ENCODE results near the gene TRIM39. TPM values are rescaled to one million over a fixed set of nuclear protein-coding genes. Genes with fewer than 3 reads are reported as not detected.

Gene TRIM39
- total and polyA plus RNA-seq, 10 donors = 6.9 to 24.5 (median 17.0) TPM

- no peak for DNase-seq
- WGBS, 5 donors = 0 to 100% (median 4%) methylated on average over 1 of the region's 1 CpG
- Histone ChIP-seq H3K4me1 (no peaks in the 10 kb centered on the region), H3K36me3 (peaks cover 4 to 49% (median 33%) of the 10 kb centered on the region in 6 donors), H3K9me3 (peaks cover 24 to 76% (median 63%) of the 10 kb centered on the region in 8 donors), H3K27me3 (replicated peaks in 1 of 7) (no peaks in the 10 kb centered on the region), H3K4me3 (no peak overlapping the region), H3K27ac (no peak overlapping the region)
- intact Hi-C loops (cut with DNase I; ENCODE audit: low total_unique reads) = no loop called here
- TF ChIP-seq POLR2AphosphoS5 (IDR thresholded peaks at IDR 0.05) = no peak
- no peak for TF ChIP-seq CTCF (IDR thresholded peaks at IDR 0.05 in 8 of 11, conservative IDR thresholded peaks at IDR 0.05 in 3 of 11)
- no peak for TF ChIP-seq POLR2A (IDR thresholded peaks at IDR 0.05)
Measured at GRCh38 chr6:30287139-30287538, 39.6 kb upstream of the TRIM39 start.

- no peak for TF ChIP-seq POLR2AphosphoS5 (IDR thresholded peaks at IDR 0.05)
- no peak for TF ChIP-seq CTCF (IDR thresholded peaks at IDR 0.05 in 8 of 11, conservative IDR thresholded peaks at IDR 0.05 in 3 of 11)
- peaks cover 10 to 58% (median 43%) of the 10 kb centered on the region in 6 donors for H3K36me3 ChIP-seq
- intact Hi-C loops (cut with DNase I; ENCODE audit: low total_unique reads) = no loop called here
- H3K9me3 ChIP-seq = no peaks in the 10 kb centered on the region
- no peaks in the 10 kb centered on the region for H3K27me3 ChIP-seq (replicated peaks in 1 of 7)
- WGBS, 5 donors = 82 to 96% (median 89%) methylated on average over 2 of the region's 2 CpGs
- H3K27ac ChIP-seq = no peak overlapping the region
- H3K4me3 ChIP-seq = no peak overlapping the region
- DNase-seq = no peak
- H3K4me1 ChIP-seq = no peaks in the 10 kb centered on the region
Measured at GRCh38 chr6:30295837-30296236, 30.9 kb upstream of the TRIM39 start.

GRCh38 chr6:30304002-30304401 is 22.7 kb upstream of the TRIM39 start:
- no peak for DNase-seq
- WGBS, 5 donors = 73 to 100% (median 94%) methylated on average over 2 of the region's 2 CpGs
- Histone ChIP-seq H3K27me3 (replicated peaks in 1 of 7) (no peaks in the 10 kb centered on the region), H3K27ac (no peak overlapping the region), H3K4me3 (no peak overlapping the region), H3K9me3 (no peaks in the 10 kb centered on the region), H3K36me3 (peaks cover 0 to 79% (median 7%) of the 10 kb centered on the region in 6 donors), H3K4me1 (no peaks in the 10 kb centered on the region)
- intact Hi-C loops (cut with DNase I; ENCODE audit: low total_unique reads) = no loop called here
- TF ChIP-seq POLR2AphosphoS5 (IDR thresholded peaks at IDR 0.05) (no peak), POLR2A (IDR thresholded peaks at IDR 0.05) (no peak), CTCF (IDR thresholded peaks at IDR 0.05 in 8 of 11, conservative IDR thresholded peaks at IDR 0.05 in 3 of 11) (no peak)

- no peak for TF ChIP-seq POLR2A (IDR thresholded peaks at IDR 0.05)
- no peak for TF ChIP-seq CTCF (IDR thresholded peaks at IDR 0.05 in 8 of 11, conservative IDR thresholded peaks at IDR 0.05 in 3 of 11)
- TF ChIP-seq POLR2AphosphoS5 (IDR thresholded peaks at IDR 0.05) = no peak
- 79 to 91% (median 83%) methylated on average over 3 of the region's 3 CpGs for whole genome bisulfite sequencing, 5 donors
- intact Hi-C loops (cut with DNase I; ENCODE audit: low total_unique reads) = no loop called here
- Histone ChIP-seq H3K27me3 (replicated peaks in 1 of 7) (no peaks in the 10 kb centered on the region), H3K4me1 (peaks cover 0 to 4% (median 0%) of the 10 kb centered on the region in 6 donors), H3K4me3 (no peak overlapping the region), H3K9me3 (no peaks in the 10 kb centered on the region), H3K36me3 (peaks cover 0 to 92% (median 26%) of the 10 kb centered on the region in 6 donors), H3K27ac (no peak overlapping the region)
- no peak for DNase-seq
Measured at GRCh38 chr6:30311101-30311500, 15.6 kb upstream of the TRIM39 start.

Measured in spleen (tissue), 11 donors.